HEK293 (cell line): ENCODE data around the gene SLC48A1.
A peak's percentile ranks its signal among the peaks of the same experiment; 100 is the strongest.

ENCODE experiments used
- BCL11B ChIP-seq: fragments of 450-650 bp; formaldehyde crosslinking; IDR thresholded peaks from 2 replicates; pipeline ENCODE4 v1.5.1; 2016; ENCODE audit warnings: low read depth, missing biosample characterization, missing genetic modification characterization
- EGR2 ChIP-seq: fragments of 450-650 bp; formaldehyde crosslinking; IDR thresholded peaks from 2 replicates; pipeline ENCODE4 v1.5.1; 2016; ENCODE audit warnings: low read depth, missing biosample characterization, missing genetic modification characterization
- HOXD13 ChIP-seq: sonication (generic); formaldehyde crosslinking; IDR thresholded peaks from 2 replicates; pipeline ENCODE4 v1.8.0; 2022; ENCODE audit warnings: missing genetic modification reagents, borderline replicate concordance
- KLF16 ChIP-seq: fragments of 450-650 bp; formaldehyde crosslinking; IDR thresholded peaks from 2 replicates; pipeline ENCODE4 v1.5.1; 2017; ENCODE audit warnings: missing biosample characterization, missing genetic modification characterization
- KLF17 ChIP-seq: fragments of 450-650 bp; formaldehyde crosslinking; IDR thresholded peaks from 2 replicates; pipeline ENCODE4 v1.5.1; 2016; ENCODE audit warnings: missing biosample characterization, missing genetic modification characterization
- OVOL3 ChIP-seq: fragments of 450-650 bp; formaldehyde crosslinking; IDR thresholded peaks from 2 replicates; pipeline ENCODE4 v1.5.1; 2016; ENCODE audit warnings: missing biosample characterization, missing genetic modification characterization
- PATZ1 ChIP-seq: fragments of 450-650 bp; formaldehyde crosslinking; IDR thresholded peaks from 2 replicates; pipeline ENCODE4 v1.5.1; 2016; ENCODE audit warnings: missing biosample characterization, missing genetic modification characterization
- REST ChIP-seq: fragments of 450-650 bp; formaldehyde crosslinking; IDR thresholded peaks from 2 replicates; pipeline ENCODE4 v1.5.1; 2016; ENCODE audit warnings: missing biosample characterization, missing genetic modification characterization
- SP2 ChIP-seq: fragments of 450-650 bp; formaldehyde crosslinking; IDR thresholded peaks from 2 replicates; pipeline ENCODE4 v1.5.1; 2016; ENCODE audit warnings: missing biosample characterization, missing genetic modification characterization
- ZBTB26 ChIP-seq: fragments of 450-650 bp; formaldehyde crosslinking; optimal IDR thresholded peaks from 2 replicates; pipeline ENCODE3; 2016; ENCODE audit warnings: missing biosample characterization, mild to moderate bottlenecking, missing genetic modification characterization
- ZEB2 ChIP-seq: fragments of 450-650 bp; formaldehyde crosslinking; IDR thresholded peaks from 2 replicates; pipeline ENCODE4 v1.5.1; 2016; ENCODE audit warnings: missing biosample characterization, missing genetic modification characterization
- ZFHX2 ChIP-seq: fragments of 450-650 bp; formaldehyde crosslinking; conservative IDR thresholded peaks from 2 replicates; pipeline ENCODE4 v1.5.1; 2016; ENCODE audit warnings: missing biosample characterization, missing genetic modification characterization
- ZNF184 ChIP-seq: fragments of 450-650 bp; IDR thresholded peaks from 2 replicates; pipeline ENCODE4 v1.5.1; 2018; ENCODE audit warnings: missing biosample characterization, mild to moderate bottlenecking, missing genetic modification characterization
- ZNF202 ChIP-seq: fragments of 450-650 bp; formaldehyde crosslinking; IDR thresholded peaks from 2 replicates; pipeline ENCODE4 v1.5.1; 2016; ENCODE audit warnings: missing biosample characterization, missing genetic modification characterization, borderline replicate concordance
- ZNF24 ChIP-seq: fragments of 450-650 bp; formaldehyde crosslinking; IDR thresholded peaks from 2 replicates; pipeline ENCODE4 v1.5.1; 2016; ENCODE audit warnings: missing biosample characterization, missing genetic modification characterization
- ZNF302 ChIP-seq: fragments of 450-650 bp; formaldehyde crosslinking; IDR thresholded peaks from 2 replicates; pipeline ENCODE4 v1.5.1; 2016; ENCODE audit warnings: missing biosample characterization, missing genetic modification characterization, low read depth
- ZNF423 ChIP-seq: fragments of 450-650 bp; formaldehyde crosslinking; IDR thresholded peaks from 2 replicates; pipeline ENCODE4 v1.5.1; 2016; ENCODE audit warnings: missing biosample characterization, missing genetic modification characterization
- ZNF513 ChIP-seq: fragments of 450-650 bp; IDR thresholded peaks from 2 replicates; pipeline ENCODE4 v1.5.1; 2018; ENCODE audit warnings: missing biosample characterization, missing genetic modification characterization
- ZNF585B ChIP-seq: fragments of 450-650 bp; formaldehyde crosslinking; IDR thresholded peaks from 2 replicates; pipeline ENCODE4 v1.5.1; 2016; ENCODE audit warnings: missing biosample characterization, missing genetic modification characterization
- ZNF610 ChIP-seq: fragments of 450-650 bp; formaldehyde crosslinking; IDR thresholded peaks from 2 replicates; pipeline ENCODE4 v1.5.1; 2016; ENCODE audit warnings: missing biosample characterization, missing genetic modification characterization, borderline replicate concordance
- ZNF677 ChIP-seq: fragments of 450-650 bp; IDR thresholded peaks from 2 replicates; pipeline ENCODE4 v1.5.0; 2018; ENCODE audit warnings: missing biosample characterization, mild to moderate bottlenecking, missing genetic modification characterization, moderate library complexity
- ZNF692 ChIP-seq: fragments of 450-650 bp; formaldehyde crosslinking; IDR thresholded peaks from 2 replicates; pipeline ENCODE4 v1.5.1; 2016; ENCODE audit warnings: missing biosample characterization, missing genetic modification characterization
- ZNF76 ChIP-seq: fragments of 450-650 bp; formaldehyde crosslinking; IDR thresholded peaks from 2 replicates; pipeline ENCODE4; 2016; ENCODE audit warnings: low read depth, missing biosample characterization, missing genetic modification characterization, borderline replicate concordance
- ZNF777 ChIP-seq: fragments of 450-650 bp; formaldehyde crosslinking; IDR thresholded peaks from 2 replicates; pipeline ENCODE4 v1.5.1; 2017; ENCODE audit warnings: missing biosample characterization, missing genetic modification characterization, borderline replicate concordance
- ZSCAN16 ChIP-seq: fragments of 450-650 bp; formaldehyde crosslinking; IDR thresholded peaks from 2 replicates; pipeline ENCODE4 v1.5.1; 2016; ENCODE audit warnings: missing biosample characterization, missing genetic modification characterization
- ZSCAN4 ChIP-seq: fragments of 450-650 bp; formaldehyde crosslinking; IDR thresholded peaks from 2 replicates; pipeline ENCODE4 v1.5.1; 2017; ENCODE audit warnings: missing biosample characterization, missing genetic modification characterization
- ZXDB ChIP-seq: fragments of 450-650 bp; formaldehyde crosslinking; IDR thresholded peaks from 2 replicates; pipeline ENCODE4 v1.5.1; 2016; ENCODE audit warnings: missing biosample characterization, missing genetic modification characterization

Gene SLC48A1

GRCh38 chr12:47773062-47773857 is at the start of gene SLC48A1 (continued):
- no peak for TF ChIP-seq ZSCAN16 (tag by site-specific recombination)
- no peak for TF ChIP-seq ZNF202
- peak; percentile 44 for TF ChIP-seq ZFHX2 (tag by site-specific recombination)
- no peak for TF ChIP-seq ZNF777 (tag by site-specific recombination)
- TF ChIP-seq ZEB2 (tag by site-specific recombination) = no peak
- no peak; the same call in 1 of the 2 replicates for TF ChIP-seq ZNF692 (tag by site-specific recombination)
- 0 out of 2 replicates have a peak, but pooled peaks have one; percentile 9 for TF ChIP-seq EGR2 (tag by site-specific recombination)
- peak; percentile 15; the same call in 1 of the 2 replicates for TF ChIP-seq ZNF76 (tag by site-specific recombination)
- TF ChIP-seq ZNF585B (tag by site-specific recombination) = no peak
- peak; percentile 86 for TF ChIP-seq ZSCAN4 (tag by site-specific recombination)
- no peak for TF ChIP-seq OVOL3 (tag by site-specific recombination)
- TF ChIP-seq KLF17 (tag by site-specific recombination) = no peak
- TF ChIP-seq REST (tag by site-specific recombination) = no peak
- 0 out of 2 replicates have a peak, but pooled peaks have one; percentile 21 for TF ChIP-seq ZNF677
- peak; percentile 87 for TF ChIP-seq ZBTB26 (tag by site-specific recombination)
- TF ChIP-seq ZXDB (tag by site-specific recombination) = peak; percentile 46; the same call in 1 of the 2 replicates
- no peak for TF ChIP-seq HOXD13 (CRISPR knock-in tag)
- peak; percentile 76 for TF ChIP-seq ZNF423 (tag by site-specific recombination)
- TF ChIP-seq PATZ1 = peak; percentile 88
- TF ChIP-seq KLF16 (tag by site-specific recombination) = 0 out of 2 replicates have a peak, but pooled peaks have one; percentile 20
- peak; percentile 21; the same call in 1 of the 2 replicates for TF ChIP-seq ZNF184 (tag by site-specific recombination)
- peak; percentile 34; the same call in 1 of the 2 replicates for TF ChIP-seq SP2 (tag by site-specific recombination)
- TF ChIP-seq ZNF513 (tag by site-specific recombination) = no peak
- TF ChIP-seq ZNF610 (tag by site-specific recombination) = no peak
- TF ChIP-seq ZNF302 (tag by site-specific recombination) = no peak
- peak; percentile 21; the same call in 1 of the 2 replicates for TF ChIP-seq BCL11B (tag by site-specific recombination)
- no peak for TF ChIP-seq ZNF24 (tag by site-specific recombination)
